OCI-LY7 (cell line): ENCODE measurements around the gene PFAS. TPM values are rescaled to one million over a fixed set of nuclear protein-coding genes. Genes with fewer than 3 reads are reported as not detected.

Experiments
- BruUV-seq: library from RNA; stranded (reverse); fragments of 400-500 nt; replicated peaks from 2 replicates; lab custom pipeline; 2021; lab: Mats Ljungman, UMichigan
- CTCF ChIA-PET: fragments of 300-600 bp; sonication (Branson Sonifier 250); formaldehyde crosslinking; loops from one replicate; lab custom pipeline; 2022; ENCODE audit warnings: antibody characterized with exemption; ENCODE audit not compliant: unreplicated experiment; lab: Charles Lee
- POLR2A ChIA-PET: fragments of 300-600 bp; sonication (Branson Sonifier 250); formaldehyde crosslinking; loops from one replicate; lab custom pipeline; 2022; ENCODE audit warnings: antibody characterized with exemption; lab: Charles Lee
- DNase-seq: peaks from one replicate; pipeline ENCODE4 v3.0.0-alpha.2; 2015; ENCODE audit warnings: low spot score
- H2AFZ ChIP-seq: fragments of 200-600 bp; sonication (generic), shearing (Covaris generic); 2 replicates; pipeline ENCODE4 v1.6.1; 2014; ENCODE audit warnings: mild to moderate bottlenecking, antibody characterized with exemption, low read length, moderate library complexity
- H3K27ac ChIP-seq: fragments of 200-600 bp; sonication (generic); 2 replicates; pipeline ENCODE4 v1.5.1; 2014; ENCODE audit warnings: mixed run types, low read depth, mild to moderate bottlenecking, moderate library complexity, low read length, inconsistent platforms; ENCODE audit not compliant: poor library complexity, severe bottlenecking
- H3K36me3 ChIP-seq: fragments of 200-600 bp; sonication (generic); 2 replicates; pipeline ENCODE4 v1.6.1; 2014; ENCODE audit warnings: mild to moderate bottlenecking, antibody characterized with exemption, low read length, moderate library complexity, mixed read lengths; ENCODE audit not compliant: insufficient read depth
- H3K4me1 ChIP-seq: fragments of 200-600 bp; sonication (generic); 2 replicates; pipeline ENCODE4 v1.5.1; 2014; ENCODE audit warnings: mild to moderate bottlenecking, low read length; ENCODE audit not compliant: insufficient read depth, poor library complexity, severe bottlenecking
- H3K4me2 ChIP-seq: fragments of 200-600 bp; sonication (generic); 2 replicates; pipeline ENCODE4 v1.6.1; 2014; ENCODE audit warnings: mild to moderate bottlenecking, low read length
- H3K4me3 ChIP-seq: fragments of 200-600 bp; sonication (generic); 2 replicates; pipeline ENCODE4 v1.5.1; 2014; ENCODE audit warnings: mild to moderate bottlenecking, low read depth, low read length; ENCODE audit not compliant: poor library complexity, severe bottlenecking
- H3K79me2 ChIP-seq: fragments of 200-600 bp; sonication (generic); 2 replicates; pipeline ENCODE4 v1.6.1; 2016; ENCODE audit warnings: low read depth, mild to moderate bottlenecking, low read length, moderate library complexity, mixed read lengths; ENCODE audit not compliant: insufficient read depth
- H3K9me2 ChIP-seq: fragments of 200-600 bp; sonication (generic); 2 replicates; pipeline ENCODE4 v1.6.1; 2016; ENCODE audit warnings: mild to moderate bottlenecking, low read length, mixed read lengths; ENCODE audit not compliant: insufficient read depth
- H3K9me3 ChIP-seq: fragments of 200-600 bp; sonication (generic); 2 replicates; pipeline ENCODE4 v1.6.1; 2014; ENCODE audit warnings: mild to moderate bottlenecking, mixed run types, low read length, mixed read lengths
- H4K20me1 ChIP-seq: fragments of 200-600 bp; sonication (generic); 2 replicates; pipeline ENCODE4 v1.6.1; 2014; ENCODE audit warnings: mild to moderate bottlenecking, antibody characterized with exemption, low read length, moderate library complexity, mixed read lengths; ENCODE audit not compliant: insufficient read depth
- CTCF ChIP-seq: fragments of 200-600 bp; sonication (generic); conservative IDR thresholded peaks from 2 replicates; pipeline ENCODE4 v1.5.1; 2014; ENCODE audit warnings: mild to moderate bottlenecking, antibody characterized with exemption, low read length, moderate library complexity, mixed read lengths
- EZH2phosphoT487 ChIP-seq: fragments of 200-600 bp; sonication (generic); IDR thresholded peaks from 2 replicates; pipeline ENCODE4 v1.6.1; 2018; ENCODE audit warnings: low read depth, borderline replicate concordance, mild to moderate bottlenecking, mixed run types, antibody characterized with exemption, low read length, moderate library complexity, mixed read lengths
- intact Hi-C: fragments of 100-400 bp; cut with micrococcal nuclease; formaldehyde crosslinking; loops from one replicate; pipeline ENCODE4 v1.10.0; 2022; ENCODE audit not compliant: unreplicated experiment
- total RNA-seq, 2 experiments: library from RNA; depleted of rRNA in 1 of 2; stranded (reverse); fragments of >200 nt in 1 of 2; shearing (Covaris generic) in 1 of 2; gene quantifications; 2 replicates each; pipeline ENCODE4 v1.2.3, GENCODE V29; 2014 to 2022

Gene PFAS
- total RNA-seq, 2 experiments from 2014 or later, result 114 to 180 TPM

DNA sequence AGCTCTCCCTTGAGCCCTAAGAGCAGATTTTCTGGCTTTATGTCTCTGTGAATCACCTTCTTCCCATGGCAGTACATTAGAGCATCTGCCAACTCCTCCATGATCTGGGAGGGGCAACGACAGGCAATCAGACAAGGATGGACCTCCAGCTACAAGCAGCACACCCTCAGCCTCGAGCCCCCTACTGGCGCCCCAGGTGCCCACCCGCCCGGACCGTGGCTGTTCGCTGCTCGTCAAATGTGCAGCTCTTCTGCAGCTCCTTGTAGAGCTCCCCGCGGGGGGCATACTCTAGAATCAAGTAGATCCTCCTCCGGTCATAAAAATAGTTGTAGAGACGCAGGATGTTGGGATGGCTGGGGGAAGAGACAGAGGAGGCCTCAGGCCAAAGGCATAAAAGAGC, 42.6 kb upstream of the PFAS start:
- peaks cover 73% of the 10 kb centered on the region for H3K36me3 ChIP-seq
- H3K27ac ChIP-seq, result no peak overlapping the region
- no peaks in the 10 kb centered on the region for H3K9me3 ChIP-seq
- CTCF ChIA-PET, result no interaction called here
- no TSS peak for BruUV-seq
- DNase-seq, result no peak
- H3K4me1 ChIP-seq, result peaks cover 19% of the 10 kb centered on the region
- peaks cover 38% of the 10 kb centered on the region for H3K79me2 ChIP-seq
- peaks cover 3% of the 10 kb centered on the region; the same call in 1 of the 2 replicates for H4K20me1 ChIP-seq
- intact Hi-C loops, result no loop called here
- TF ChIP-seq EZH2phosphoT487 (no peak), CTCF (no peak)
- H3K9me2 ChIP-seq, result no peaks in the 10 kb centered on the region
- H2AFZ ChIP-seq, result no peak overlapping the region
- POLR2A ChIA-PET, result interaction anchor here (7.7 kb wide), 1 partner anchor 14 kb away, joined by 75 read pairs; the partner anchor contains the start of gene BORCS6
- H3K4me3 ChIP-seq, result no peak overlapping the region
- no peak overlapping the region for H3K4me2 ChIP-seq

DNA sequence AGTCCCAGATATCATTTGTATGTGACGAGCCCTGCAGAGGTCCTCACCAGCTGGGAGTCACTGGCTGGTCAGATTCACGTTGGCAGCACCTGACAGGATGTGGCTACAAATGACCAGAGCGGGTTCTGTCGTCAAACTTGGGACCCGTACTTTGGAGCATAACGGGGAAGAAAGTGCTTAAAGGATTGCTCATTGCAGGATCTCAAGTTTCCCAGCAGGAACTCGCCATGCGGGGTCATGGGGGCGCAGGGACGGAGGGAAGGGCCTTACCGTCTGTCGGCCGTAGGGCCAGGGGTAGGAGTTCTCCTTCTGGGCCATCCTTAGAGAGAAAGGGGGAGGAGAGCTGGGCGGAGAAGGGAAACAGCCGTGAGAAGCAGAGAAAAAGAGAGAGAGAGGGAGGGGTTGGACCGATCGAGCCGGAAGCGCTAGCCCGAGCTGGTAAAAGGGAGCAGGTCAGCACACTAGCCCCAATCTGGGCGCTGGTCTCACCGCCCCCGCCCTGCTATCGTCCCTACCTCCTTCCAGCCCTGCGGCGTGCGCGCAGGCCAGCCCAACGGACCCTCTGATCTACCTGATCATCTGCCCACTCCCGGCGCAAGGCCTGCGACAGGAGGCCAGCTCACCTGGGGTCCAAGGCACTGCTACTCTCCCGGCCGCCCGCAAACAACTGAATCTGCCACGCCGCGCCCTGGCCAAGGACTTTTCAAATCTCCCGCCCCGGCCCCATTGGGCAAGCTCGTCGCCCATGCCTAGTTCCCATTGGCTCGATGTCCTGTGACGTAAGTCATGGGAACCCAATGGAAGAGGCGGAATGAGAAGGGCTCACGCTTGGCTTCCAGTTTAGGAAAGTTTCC, 39.0 kb upstream of the PFAS start, which contains the start of gene AURKB:
AURKB (minus strand) TSS at position 669 of the 854 bp plus-strand sequence; CDS start at position 318, 351 bp downstream.
- Histone ChIP-seq H3K9me2 (no peaks in the 10 kb centered on the region), H3K79me2 (peaks cover 38% of the 10 kb centered on the region), H2AFZ (peak within 1 kb of the TSS; percentile 72), H4K20me1 (peaks cover 3% of the 10 kb centered on the region; the same call in 1 of the 2 replicates), H3K27ac (peak within 1 kb of the TSS; percentile 88), H3K4me3 (peak within 1 kb of the TSS; percentile 92), H3K36me3 (peaks cover 46% of the 10 kb centered on the region), H3K4me2 (peak within 1 kb of the TSS; percentile 100), H3K4me1 (peaks cover 19% of the 10 kb centered on the region), H3K9me3 (no peaks in the 10 kb centered on the region)
- DNase-seq, result peak; percentile 96
- intact Hi-C loops, result loop anchor here (1.0 to 5.0 kb wide), 4 partner anchors 12 to 90 kb away; partner anchors contain the start of genes CTC1 and PFAS
- TSS peak; percentile 92 for BruUV-seq
- no peak for TF ChIP-seq CTCF
- no peak for TF ChIP-seq EZH2phosphoT487
- POLR2A ChIA-PET, result interaction anchor here (0.5 to 7.7 kb wide), 12 partner anchors 9 to 90 kb away, joined by 3 to 75 read pairs (median 5); partner anchors contain the start of genes BORCS6, PFAS and SLC25A35
- CTCF ChIA-PET, result interaction anchor here (0.5 to 1.0 kb wide), 4 partner anchors 12 to 771 kb away, joined by 3 to 4 read pairs (median 3); no protein-coding TSS in a partner anchor
